RCC 7860 (cell line): ENCODE measurements around the gene FAM200C.

ENCODE experiments used
- DNase-seq: peaks from one replicate; pipeline ENCODE4 v3.0.0-alpha.2; 2015; ENCODE audit warnings: low spot score
- FAIRE-seq: peaks from 2 replicates; lab custom pipeline; 2012; peaks lifted over from hg19 to GRCh38; lab: Jason Lieb, UNC

The FAM200C gene

GRCh38 chr5:160369990-160370712 is 29.7 kb downstream of the FAM200C start, which contains the start of gene C1QTNF2:
Gene C1QTNF2, minus strand, starts transcription at chr5:160370626. Its CDS starts 15,615 bp downstream, at chr5:160355011.
- DNase-seq (no peak), FAIRE-seq (no peak)

GRCh38 chr5:160367885-160368284 is 32.0 kb downstream of the FAM200C start:
- FAIRE-seq (no peak), DNase-seq (no peak)

- DNase-seq (no peak), FAIRE-seq (no peak)
These were observed 32.6 kb downstream of the FAM200C start for GRCh38 chr5:160367261-160367660.

- DNase-seq (no peak), FAIRE-seq (no peak)
These were observed 33.6 kb downstream of the FAM200C start for GRCh38 chr5:160366230-160366629.

DNA sequence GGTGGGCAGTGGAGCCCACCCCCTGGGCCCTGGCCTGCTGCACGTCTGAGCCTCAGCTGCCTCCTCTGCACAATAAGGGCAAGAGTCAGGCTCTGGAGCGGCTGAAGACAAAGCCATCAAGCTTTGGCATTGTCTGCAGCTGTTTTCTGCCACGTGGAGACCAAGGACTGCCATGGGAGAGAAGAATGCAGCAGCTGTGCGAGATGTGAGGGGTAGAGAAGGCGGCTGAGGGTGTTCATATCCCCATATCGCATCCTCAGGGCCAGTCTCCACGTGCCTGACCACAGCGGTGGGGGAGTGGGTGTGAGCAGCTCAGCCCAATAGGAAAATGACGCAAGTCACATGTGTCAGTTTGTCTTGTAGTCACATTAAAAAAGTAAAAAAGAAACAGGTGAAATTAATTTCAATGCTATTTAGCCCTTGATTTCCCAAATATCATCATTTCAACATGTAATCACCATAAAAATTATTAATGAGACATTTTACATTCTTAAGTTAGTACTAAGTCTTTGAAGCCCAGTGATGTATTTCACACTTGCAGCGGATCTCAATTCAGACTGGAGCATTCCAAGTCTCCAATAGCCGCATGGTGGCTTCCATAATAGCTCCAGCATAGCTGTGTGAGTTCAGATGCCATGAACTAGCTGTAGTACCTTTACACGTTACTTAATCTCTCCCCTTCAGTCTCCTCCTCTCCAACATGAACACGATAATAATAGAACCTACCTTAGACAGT is 36.0 kb downstream of the FAM200C start:
- FAIRE-seq = no peak
- DNase-seq = no peak

- DNase-seq (no peak), FAIRE-seq (no peak)
These were observed 36.6 kb downstream of the FAM200C start for GRCh38 chr5:160363211-160363610.

DNA sequence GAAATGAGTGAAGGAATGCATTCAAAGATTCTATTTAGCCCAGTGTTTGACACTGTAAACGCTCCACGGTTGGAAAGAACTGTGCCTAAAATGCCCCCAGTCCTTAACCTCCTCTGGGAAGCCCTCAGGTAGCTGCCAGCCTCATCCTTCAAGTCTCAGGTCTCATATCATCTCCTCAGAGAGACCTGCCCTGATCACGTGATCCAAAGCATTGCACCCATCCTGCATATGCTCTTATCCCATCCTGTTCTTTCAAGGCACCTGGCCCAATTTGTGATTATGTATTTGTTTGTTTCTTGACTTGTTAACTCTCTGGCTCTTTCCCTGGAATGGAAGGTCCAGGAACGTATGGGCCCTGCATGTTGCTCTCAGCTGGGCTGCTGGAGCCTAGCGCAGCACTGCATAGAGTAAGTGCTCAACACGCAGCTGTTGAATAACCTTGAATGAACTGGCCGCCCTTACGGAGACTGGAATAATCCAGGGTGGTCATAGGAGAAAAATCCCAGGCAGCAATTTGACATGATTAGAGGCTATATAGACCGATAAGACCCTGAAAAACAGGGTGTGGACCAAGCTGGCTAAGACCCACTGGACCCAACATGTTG is 38.1 kb downstream of the FAM200C start:
- DNase-seq (no peak), FAIRE-seq (no peak)

DNA sequence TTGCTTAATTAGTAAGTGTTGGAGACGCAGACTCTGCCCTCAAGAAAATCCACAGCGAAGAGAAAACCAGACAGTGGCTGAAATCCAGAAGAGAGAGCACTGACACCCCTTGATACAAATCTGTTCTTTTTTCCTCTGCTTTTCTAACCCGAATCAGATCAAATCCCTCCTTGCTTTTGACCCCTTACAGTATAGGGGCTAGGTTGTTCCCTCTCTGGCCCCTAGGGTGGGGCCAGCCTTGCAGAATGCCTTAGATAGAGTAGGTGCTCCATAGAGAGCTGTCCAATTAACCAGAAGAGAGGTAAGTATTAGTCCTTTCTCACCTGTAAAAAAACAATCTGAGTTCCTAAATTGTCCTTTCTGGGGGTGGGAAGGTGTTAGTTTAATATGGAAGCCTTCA is 39.5 kb downstream of the FAM200C start:
- FAIRE-seq (no peak), DNase-seq (no peak)

DNA sequence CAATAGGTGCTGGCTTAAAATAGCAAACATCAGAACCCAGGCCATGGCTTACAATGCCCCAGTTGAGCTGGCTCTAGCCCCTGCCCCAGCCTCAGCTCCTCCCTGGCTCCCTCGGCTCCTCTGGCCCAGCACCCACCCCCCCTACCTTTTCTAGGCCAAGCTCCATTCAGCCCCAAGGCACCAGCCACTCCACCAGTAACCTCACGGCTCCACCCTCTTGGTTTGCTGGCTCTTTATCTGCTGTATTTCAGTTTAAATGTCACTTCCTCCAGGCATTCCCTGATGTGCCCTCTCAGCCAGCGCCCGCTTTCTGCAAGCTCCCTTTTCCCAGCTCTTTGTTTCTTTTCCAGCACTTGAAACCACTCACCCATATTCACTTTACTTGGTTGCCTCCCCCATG is 40.0 kb downstream of the FAM200C start:
- DNase-seq (no peak), FAIRE-seq (no peak)

DNA sequence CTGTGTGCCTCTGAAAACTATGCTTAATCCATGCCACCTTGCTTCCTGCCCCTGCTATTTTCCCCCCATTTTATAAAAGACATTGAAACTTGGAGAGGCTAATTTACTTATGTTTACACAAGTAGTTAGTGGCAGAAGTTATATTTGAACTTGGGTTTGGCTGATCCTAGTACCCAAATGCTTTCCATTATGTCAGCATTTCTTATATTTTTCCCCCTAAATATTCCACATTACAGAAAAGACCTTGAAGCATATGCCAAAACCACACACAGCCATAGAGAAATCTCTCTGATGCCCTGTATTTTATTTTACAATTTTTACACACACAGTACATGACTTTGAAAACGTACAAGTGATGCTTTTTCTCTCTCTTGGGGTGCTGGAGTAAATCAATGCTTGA is 40.6 kb downstream of the FAM200C start:
- DNase-seq = no peak
- FAIRE-seq = no peak

DNA sequence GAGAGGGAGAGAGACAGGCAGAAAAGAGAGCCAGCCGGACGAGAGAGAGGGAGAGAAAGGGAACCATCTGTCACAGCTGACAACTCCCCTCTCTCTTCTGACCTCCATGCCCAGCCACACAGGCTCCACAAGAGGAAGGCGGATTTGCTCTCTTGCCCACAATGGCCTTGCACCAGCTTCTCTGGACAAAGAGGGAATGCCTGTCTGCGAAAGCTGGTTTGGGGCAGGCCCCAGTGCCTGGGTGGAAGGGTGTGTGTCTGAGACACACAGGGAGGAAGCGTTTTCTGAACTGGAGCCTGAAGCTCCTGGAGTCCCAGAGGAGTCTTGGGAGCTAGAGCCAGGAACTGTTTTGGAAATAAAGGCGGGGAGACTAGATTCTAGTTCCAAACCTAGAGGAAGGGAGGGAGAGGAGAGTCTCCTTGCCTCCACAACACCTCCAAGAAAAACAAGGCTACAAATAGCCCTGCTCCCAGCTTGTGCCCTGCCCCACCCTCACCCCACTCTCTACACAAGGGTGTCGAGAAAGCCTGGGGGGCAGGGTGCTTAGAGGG is 41.9 kb downstream of the FAM200C start:
- FAIRE-seq = no peak

DNA sequence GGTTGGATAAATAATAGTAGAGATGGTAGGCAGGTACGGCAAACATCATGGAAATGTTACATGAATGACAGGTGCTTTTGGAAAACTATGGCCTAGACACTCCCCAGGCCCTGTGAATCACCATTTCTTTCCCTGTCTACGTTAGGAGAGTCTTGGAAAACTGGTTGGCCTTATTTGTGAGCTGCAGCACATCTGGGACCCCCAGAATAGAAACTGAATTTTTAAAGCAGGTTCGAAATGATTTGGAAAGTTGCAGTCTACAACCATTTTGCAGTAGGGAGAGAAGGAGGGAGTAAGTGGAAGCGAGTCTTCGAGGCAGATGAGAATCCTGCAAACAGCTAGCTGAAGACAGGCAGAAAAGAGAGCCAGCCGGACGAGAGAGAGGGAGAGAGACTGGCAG is 42.5 kb downstream of the FAM200C start:
- DNase-seq (no peak), FAIRE-seq (no peak)

More for the DNA sequence above, 41.9 kb downstream of the FAM200C start:
- no peak for DNase-seq

- DNase-seq = no peak
- FAIRE-seq = no peak
These were observed 43.1 kb downstream of the FAM200C start for GRCh38 chr5:160356550-160357347.

- no peak for DNase-seq
- no peak for FAIRE-seq
These were observed 45.2 kb downstream of the FAM200C start for GRCh38 chr5:160354666-160355065.

GRCh38 chr5:160353379-160353778 is 46.5 kb downstream of the FAM200C start:
- DNase-seq = no peak

GRCh38 chr5:160352308-160352707 is 47.5 kb downstream of the FAM200C start:
- FAIRE-seq (no peak), DNase-seq (no peak)

More at GRCh38 chr5:160353379-160353778, 46.5 kb downstream of the FAM200C start:
- no peak for FAIRE-seq

GRCh38 chr5:160349935-160350303 is 49.9 kb downstream of the FAM200C start:
- DNase-seq (no peak), FAIRE-seq (no peak)

DNA sequence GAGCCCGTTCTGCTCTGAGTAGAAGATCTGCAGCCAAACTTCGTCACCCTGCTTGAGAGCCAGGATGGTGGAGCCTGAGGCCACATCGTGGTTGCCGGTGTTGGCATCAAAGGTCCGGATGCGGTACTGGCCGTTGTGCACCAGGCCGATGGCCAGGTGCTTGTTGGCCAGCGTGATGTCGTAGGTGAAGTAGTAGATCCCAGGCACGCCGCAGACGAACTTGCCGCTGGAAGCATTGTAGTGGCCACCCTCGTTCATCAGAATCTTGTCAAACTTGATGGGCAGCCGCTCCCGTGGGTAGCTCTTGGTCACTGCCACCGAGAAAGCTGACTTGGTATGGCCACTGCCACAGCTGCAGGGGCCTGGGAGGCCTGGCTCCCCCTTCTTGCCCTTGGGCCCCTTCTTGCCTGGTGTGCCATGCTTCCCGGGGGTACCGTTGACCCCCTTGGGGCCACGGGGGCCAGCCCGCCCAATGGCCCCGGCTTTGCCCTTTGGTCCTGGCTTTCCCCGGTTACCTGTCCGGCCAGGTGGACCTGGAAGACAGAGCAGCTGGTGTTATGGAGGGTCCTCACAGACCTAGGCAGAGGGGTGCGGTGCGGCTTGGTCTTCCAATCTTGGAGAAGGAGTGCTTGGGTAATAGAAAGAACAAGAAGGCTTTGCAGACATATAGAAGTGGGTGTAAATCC is 50.5 kb downstream of the FAM200C start:
- FAIRE-seq (no peak), DNase-seq (no peak)

DNA sequence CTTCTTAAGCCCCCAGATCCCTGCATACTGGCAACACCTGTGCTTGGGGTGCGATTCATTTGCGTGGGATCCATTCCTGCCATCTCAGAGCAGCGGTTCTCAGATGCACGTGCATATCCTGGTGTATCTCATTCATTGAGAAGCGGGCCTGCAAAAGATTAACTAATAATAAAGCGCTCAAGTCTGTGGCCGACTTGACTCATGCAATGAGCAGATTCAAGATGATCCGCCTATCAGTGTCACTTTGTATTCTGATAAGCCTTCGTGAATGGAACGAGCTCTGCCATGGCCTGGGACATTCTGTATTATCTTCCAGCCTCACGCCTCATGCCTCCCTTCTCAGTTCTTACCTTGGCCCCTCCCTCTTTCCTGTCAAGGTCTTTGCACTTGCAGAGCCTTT is 51.8 kb downstream of the FAM200C start:
- DNase-seq = no peak
- no peak for FAIRE-seq

DNA sequence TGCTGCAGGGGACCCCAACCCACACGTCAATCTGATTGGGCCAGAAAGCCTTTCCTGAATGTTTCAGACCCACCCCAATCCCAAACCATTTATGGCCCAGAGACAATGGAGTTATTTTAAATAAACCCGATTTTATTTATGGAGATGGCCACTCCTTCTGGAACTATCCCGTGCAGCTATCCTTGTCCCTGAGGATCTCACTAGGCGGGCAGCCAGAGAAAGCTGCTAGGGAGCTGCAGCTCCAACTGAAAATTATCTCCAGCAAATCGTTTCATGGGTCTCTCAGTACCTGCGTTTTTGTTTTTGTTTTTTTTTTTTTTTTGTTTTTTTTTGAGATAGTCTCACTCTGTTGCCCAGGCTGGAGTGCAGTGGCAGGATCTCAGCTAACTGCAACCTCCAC is 52.4 kb downstream of the FAM200C start:
- DNase-seq (no peak), FAIRE-seq (no peak)
